SH-SY5Y (cell line): ENCODE measurements around the gene RARRES1.

Source experiments
- GATA2 ChIP-seq: IDR thresholded peaks from 2 replicates; pipeline ENCODE4 v1.6.1; 2011; ENCODE audit warnings: mild to moderate bottlenecking, low read depth, low read length
- GATA3 ChIP-seq: IDR thresholded peaks from 2 replicates; pipeline ENCODE4 v1.6.1; 2011; ENCODE audit warnings: low read depth, mild to moderate bottlenecking, low read length, moderate library complexity

- TF ChIP-seq GATA3, result no peak
- no peak for TF ChIP-seq GATA2
Measured at GRCh38 chr3:158744567-158745288, 12.5 kb upstream of the RARRES1 start.
